ENCODE data around the gene TGM3. TPM values are rescaled to one million over a fixed set of nuclear protein-coding genes. Genes with fewer than 3 reads are reported as not detected.

The TGM3 gene
- total and polyA plus RNA-seq, 10 of the 15 experiments (the other 5 are each of a cell fraction or from before 2014, with no cell fraction given) = not detected

DNA sequence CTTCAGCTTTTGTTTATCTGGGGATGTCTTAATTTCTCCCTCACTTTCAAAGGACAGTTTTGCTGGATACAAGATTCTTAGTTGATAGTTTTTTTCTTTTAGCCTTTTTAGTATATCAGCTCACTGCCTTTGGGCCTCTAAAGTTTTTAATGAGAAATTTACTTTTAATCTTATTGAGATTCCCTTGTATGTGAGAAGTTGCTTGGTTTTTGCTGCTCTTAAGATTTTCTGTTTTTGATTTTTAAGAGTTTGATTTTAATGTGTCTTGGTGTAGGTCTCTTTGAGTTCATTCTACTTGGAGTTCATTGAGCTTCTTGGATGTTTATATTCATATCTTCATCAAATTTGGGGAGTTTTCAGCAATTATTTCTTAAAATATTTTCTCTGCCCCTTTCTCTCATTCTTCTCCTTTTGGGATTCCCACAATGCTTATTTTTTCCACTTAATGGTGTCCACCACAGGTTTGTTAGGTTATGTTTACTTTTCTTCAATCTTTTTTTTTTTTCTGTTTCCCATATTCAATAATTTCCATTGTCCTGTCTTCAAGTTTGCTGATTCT lies 65.3 kb downstream of the TGM3 start:
- H3K27me3 ChIP-seq (replicated peaks in 1 of 2; ENCODE audit: control insufficient read depth in 2 of 2, insufficient read depth in 2 of 2, low read length in 1 of 2) = no peaks in the 10 kb centered on the region
- TF ChIP-seq NFXL1 (IDR thresholded peaks at IDR 0.05; ENCODE audit: borderline replicate concordance) (no peak), POLR2AphosphoS2 (IDR thresholded peaks at IDR 0.05; ENCODE audit: low read depth, low read length) (no peak), EP300 (IDR thresholded peaks at IDR 0.05; ENCODE audit: borderline replicate concordance in 1 of 2, control insufficient read depth in 1 of 2, low read depth in 2 of 2, low read length in 2 of 2) (no peak), SRF (IDR thresholded peaks at IDR 0.05; ENCODE audit: low read depth in 2 of 2, low read length in 2 of 2) (no peak), SREBF2 (IDR thresholded peaks at IDR 0.05; ENCODE audit: low read length) (no peak), RELA (IDR thresholded peaks at IDR 0.05; ENCODE audit: borderline replicate concordance, partially characterized antibody) (no peak), SIN3A (IDR thresholded peaks at IDR 0.05; ENCODE audit: low read depth, low read length) (no peak), ELK1 (IDR thresholded peaks at IDR 0.05; ENCODE audit: low read depth, low read length) (no peak), NFYA (IDR thresholded peaks at IDR 0.05; ENCODE audit: borderline replicate concordance, low read depth, low read length) (no peak), CHD2 (IDR thresholded peaks at IDR 0.05; ENCODE audit: borderline replicate concordance, low read depth, low read length) (no peak), ZBTB4 (CRISPR knock-in tag; IDR thresholded peaks at IDR 0.05) (no peak), RCOR1 (conservative IDR thresholded peaks at IDR 0.05; ENCODE audit: low read depth, low read length) (no peak), EZH2 (IDR thresholded peaks at IDR 0.05; ENCODE audit: borderline replicate concordance, control insufficient read depth, low read depth, low read length) (no peak)
- POLR2A ChIA-PET = no interaction called here
- RAD21 ChIA-PET (ENCODE audit: unreplicated experiment) = no interaction called here
- ATAC-seq = no peak
- H3K4me1 ChIP-seq (ENCODE audit: control insufficient read depth, insufficient read depth, low read length) = no peaks in the 10 kb centered on the region
- no peak for DNase-seq (ENCODE audit: low read depth, low spot score)
- H3K9me3 ChIP-seq (replicated peaks; ENCODE audit: control insufficient read depth, insufficient read depth, low read length) = no peaks in the 10 kb centered on the region; the same call in 2 of the 3 replicates
- in situ Hi-C loops (cut with MboI) (no loop called here), intact Hi-C loops (cut with micrococcal nuclease; ENCODE audit: unreplicated experiment) (no loop called here)
- CTCF ChIA-PET = no interaction called here
- no peak for FAIRE-seq
- H3K79me2 ChIP-seq (ENCODE audit: control insufficient read depth, insufficient read depth, low read length) = no peaks in the 10 kb centered on the region
- H3K9ac ChIP-seq (ENCODE audit: control insufficient read depth, insufficient read depth, low read length) = no peak overlapping the region
- H3K36me3 ChIP-seq (ENCODE audit: control insufficient read depth in 2 of 2, insufficient read depth in 2 of 2, low read length in 1 of 2) = no peaks in the 10 kb centered on the region
- H2AFZ ChIP-seq (ENCODE audit: control insufficient read depth, low read depth, low read length) = no peak overlapping the region
- no TSS peak for BruUV-seq (replicated peaks)
- H3K27ac ChIP-seq (ENCODE audit: control insufficient read depth, insufficient read depth) = no peak overlapping the region
- no peak overlapping the region for H3K4me3 ChIP-seq
- no peak overlapping the region for H3K4me2 ChIP-seq (ENCODE audit: control insufficient read depth, insufficient read depth)
- no peaks in the 10 kb centered on the region for H4K20me1 ChIP-seq (ENCODE audit: control insufficient read depth, insufficient read depth)
- SMC1A ChIA-PET (ENCODE audit: uncharacterized antibody, unreplicated experiment) = interaction anchor here (0.7 kb wide), 1 partner anchor 9 kb away, joined by 3 read pairs; no protein-coding TSS in a partner anchor

All from GM12878 (cell line).